ENCODE data around the gene ZNF77.
"Not testable (repeated sequence)": the region's sequence is repeated elsewhere in the genome, so short reads cannot be mapped to it uniquely, and the experiment has no call there.

Gene ZNF77

GRCh38 chr19:2969104-2969504, 24.3 kb upstream of the ZNF77 start:
- DNase-seq: peak; percentile 64

GRCh38 chr19:2967972-2968371, 23.2 kb upstream of the ZNF77 start:
- DNase-seq: no peak

GRCh38 chr19:2964874-2965273, 20.1 kb upstream of the ZNF77 start:
- no peak for DNase-seq

GRCh38 chr19:2963631-2964030, 18.9 kb upstream of the ZNF77 start:
- not testable (repeated sequence) for DNase-seq

- no peak for DNase-seq
Observed at GRCh38 chr19:2963122-2963521, 18.4 kb upstream of the ZNF77 start.

- peak; percentile 77 for DNase-seq
Observed at GRCh38 chr19:2962018-2962670, 17.4 kb upstream of the ZNF77 start.

GRCh38 chr19:2960120-2960519, 15.3 kb upstream of the ZNF77 start:
- no peak for DNase-seq

- no peak for DNase-seq
Observed at GRCh38 chr19:2957160-2957559, 12.4 kb upstream of the ZNF77 start.

- DNase-seq: no peak
Observed at GRCh38 chr19:2952953-2953481, 8.2 kb upstream of the ZNF77 start.

GRCh38 chr19:2950286-2951124, 5.7 kb upstream of the ZNF77 start:
- DNase-seq: peak; percentile 98

GRCh38 chr19:2949939-2950285, 5.1 kb upstream of the ZNF77 start:
- no peak for DNase-seq

GRCh38 chr19:2945575-2946184, 909 bp upstream of the ZNF77 start:
- DNase-seq: no peak

GRCh38 chr19:2944403-2944774, 382 bp downstream of the ZNF77 start:
- no peak for DNase-seq

- DNase-seq: no peak
Observed at GRCh38 chr19:2942928-2943640, 1.7 kb downstream of the ZNF77 start.

- DNase-seq: not testable (repeated sequence)
Observed at GRCh38 chr19:2935863-2936262, 8.9 kb downstream of the ZNF77 start.

GRCh38 chr19:2933490-2933910, 11.3 kb downstream of the ZNF77 start:
- DNase-seq: no peak

- no peak for DNase-seq
Observed at GRCh38 chr19:2927032-2927430, 17.7 kb downstream of the ZNF77 start.

GRCh38 chr19:2926341-2927031, 18.3 kb downstream of the ZNF77 start:
- no peak for DNase-seq

- DNase-seq: peak; percentile 59
Observed at GRCh38 chr19:2923510-2923909, 21.3 kb downstream of the ZNF77 start.

GRCh38 chr19:2922987-2923386, 21.8 kb downstream of the ZNF77 start:
- DNase-seq: no peak

GRCh38 chr19:2917275-2918184, 27.2 kb downstream of the ZNF77 start:
- no peak for DNase-seq
